Calu3 (cell line): ENCODE data around the gene FEM1C. TPM values are rescaled to one million over a fixed set of nuclear protein-coding genes. Genes with fewer than 3 reads are reported as not detected.

Source experiments
- BruUV-seq: library from RNA; stranded (reverse); fragments of 400-500 nt; replicated peaks from 2 replicates; lab custom pipeline; 2021; lab: Mats Ljungman, UMichigan
- CTCF ChIA-PET: fragments of 300-600 bp; sonication (Branson Sonifier 250); formaldehyde crosslinking; loops from one replicate; lab custom pipeline; 2022; ENCODE audit warnings: antibody characterized with exemption; lab: Charles Lee
- DNase-seq: peaks from one replicate; pipeline ENCODE4 v3.0.0; 2022
- H3K27ac Mint-ChIP-seq: one replicate; pipeline ENCODE4 v1.8.0; 2022; ENCODE audit warnings: mixed read lengths; ENCODE audit not compliant: unreplicated experiment
- H3K27me3 Mint-ChIP-seq: one replicate; pipeline ENCODE4 v1.8.0; 2022; ENCODE audit warnings: mixed read lengths; ENCODE audit not compliant: unreplicated experiment
- H3K36me3 Mint-ChIP-seq: one replicate; pipeline ENCODE4 v1.8.0; 2022; ENCODE audit warnings: mild to moderate bottlenecking, moderate library complexity, mixed read lengths; ENCODE audit not compliant: insufficient read depth, unreplicated experiment
- H3K4me1 Mint-ChIP-seq: one replicate; pipeline ENCODE4 v1.8.0; 2022; ENCODE audit warnings: mild to moderate bottlenecking, low read depth, mixed read lengths; ENCODE audit not compliant: unreplicated experiment
- H3K4me3 Mint-ChIP-seq: one replicate; pipeline ENCODE4 v1.8.0; 2022; ENCODE audit warnings: mild to moderate bottlenecking, low read depth, moderate library complexity, mixed read lengths; ENCODE audit not compliant: unreplicated experiment
- H3K9me3 Mint-ChIP-seq: one replicate; pipeline ENCODE4 v1.8.0; 2022; ENCODE audit warnings: low read depth, mixed read lengths; ENCODE audit not compliant: unreplicated experiment
- CTCF ChIP-seq: fragments of 200-600 bp; IDR thresholded peaks from one replicate; pipeline ENCODE4 v1.8.0; 2022; ENCODE audit warnings: antibody characterized with exemption; ENCODE audit not compliant: unreplicated experiment
- intact Hi-C: fragments of 100-400 bp; cut with micrococcal nuclease; formaldehyde crosslinking; loops from one replicate; pipeline ENCODE4 v1.10.0; 2022; ENCODE audit not compliant: unreplicated experiment
- total RNA-seq: library from RNA; stranded (reverse); gene quantifications from 2 replicates; pipeline ENCODE4 v1.2.3, GENCODE V29; 2022

The FEM1C gene
- total RNA-seq, 1 experiment from 2014 or later, result 42.8 TPM

- peaks cover 8% of the 10 kb centered on the region for H3K9me3 Mint-ChIP-seq
- no peak overlapping the region for H3K4me3 Mint-ChIP-seq
- BruUV-seq, result no TSS peak
- H3K4me1 Mint-ChIP-seq, result peaks cover 11% of the 10 kb centered on the region
- no peak for TF ChIP-seq CTCF
- CTCF ChIA-PET, result no interaction called here
- H3K27ac Mint-ChIP-seq, result no peak overlapping the region
- intact Hi-C loops, result no loop called here
- H3K36me3 Mint-ChIP-seq, result peaks cover 5% of the 10 kb centered on the region
- DNase-seq, result no peak
- H3K27me3 Mint-ChIP-seq, result no peaks in the 10 kb centered on the region
Observed at GRCh38 chr5:115507681-115508080, 36.9 kb downstream of the FEM1C start.

- no TSS peak for BruUV-seq
- Mint-ChIP-seq H3K4me3 (no peak overlapping the region), H3K4me1 (peaks cover 11% of the 10 kb centered on the region), H3K27ac (no peak overlapping the region), H3K27me3 (no peaks in the 10 kb centered on the region), H3K9me3 (peaks cover 4% of the 10 kb centered on the region), H3K36me3 (no peaks in the 10 kb centered on the region)
- TF ChIP-seq CTCF, result no peak
- no peak for DNase-seq
- intact Hi-C loops, result no loop called here
- CTCF ChIA-PET, result no interaction called here
Observed at GRCh38 chr5:115503420-115503819, 41.2 kb downstream of the FEM1C start.

- CTCF ChIA-PET, result interaction anchor here (1.3 kb wide), 1 partner anchor 73 kb away, joined by 3 read pairs; no protein-coding TSS in a partner anchor
- Mint-ChIP-seq H3K27ac (no peak overlapping the region), H3K4me3 (no peak overlapping the region)
Observed at GRCh38 chr5:115501464-115502210, 42.9 kb downstream of the FEM1C start.

GRCh38 chr5:115500225-115500624 lies 44.4 kb downstream of the FEM1C start:
- peaks cover 4% of the 10 kb centered on the region for H3K9me3 Mint-ChIP-seq
- H3K4me3 Mint-ChIP-seq, result no peak overlapping the region
- H3K36me3 Mint-ChIP-seq, result no peaks in the 10 kb centered on the region
- no peak overlapping the region for H3K27ac Mint-ChIP-seq
- TF ChIP-seq CTCF, result no peak
- no peaks in the 10 kb centered on the region for H3K4me1 Mint-ChIP-seq
- intact Hi-C loops, result no loop called here
- H3K27me3 Mint-ChIP-seq, result no peaks in the 10 kb centered on the region
- no peak for DNase-seq
- BruUV-seq, result no TSS peak
- CTCF ChIA-PET, result no interaction called here

More at GRCh38 chr5:115501464-115502210, 42.9 kb downstream of the FEM1C start:
- Mint-ChIP-seq H3K4me1 (peaks cover 8% of the 10 kb centered on the region), H3K9me3 (peaks cover 4% of the 10 kb centered on the region), H3K36me3 (no peaks in the 10 kb centered on the region), H3K27me3 (no peaks in the 10 kb centered on the region)
- no peak for TF ChIP-seq CTCF
- intact Hi-C loops, result no loop called here
- no peak for DNase-seq
- no TSS peak for BruUV-seq
